ENCODE data around the gene NCOA1.
"Not testable (repeated sequence)": the region's sequence is repeated elsewhere in the genome, so short reads cannot be mapped to it uniquely, and the experiment has no call there.

NCOA1 gene

GRCh38 chr2:24761866-24762265 is 270.8 kb downstream of the NCOA1 start:
- no peak for DNase-seq

DNA sequence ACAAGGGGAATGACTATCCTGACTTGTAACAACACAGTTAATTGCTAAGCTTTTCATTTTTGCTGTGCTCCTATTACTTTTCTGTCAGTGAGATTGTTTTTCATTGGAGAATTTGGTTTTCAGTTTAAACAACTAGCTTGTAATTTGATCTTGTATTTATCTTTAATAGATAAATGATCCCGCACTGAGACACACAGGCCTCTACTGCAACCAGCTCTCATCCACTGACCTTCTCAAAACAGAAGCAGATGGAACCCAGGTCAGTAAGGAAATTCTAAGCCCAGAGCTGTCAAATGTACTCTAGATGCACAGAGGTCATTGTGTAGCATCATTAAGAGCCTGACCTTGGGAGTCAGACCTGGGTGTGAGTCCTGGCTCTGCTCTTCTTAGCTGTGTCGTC is 271.5 kb downstream of the NCOA1 start:
- DNase-seq: no peak

DNA sequence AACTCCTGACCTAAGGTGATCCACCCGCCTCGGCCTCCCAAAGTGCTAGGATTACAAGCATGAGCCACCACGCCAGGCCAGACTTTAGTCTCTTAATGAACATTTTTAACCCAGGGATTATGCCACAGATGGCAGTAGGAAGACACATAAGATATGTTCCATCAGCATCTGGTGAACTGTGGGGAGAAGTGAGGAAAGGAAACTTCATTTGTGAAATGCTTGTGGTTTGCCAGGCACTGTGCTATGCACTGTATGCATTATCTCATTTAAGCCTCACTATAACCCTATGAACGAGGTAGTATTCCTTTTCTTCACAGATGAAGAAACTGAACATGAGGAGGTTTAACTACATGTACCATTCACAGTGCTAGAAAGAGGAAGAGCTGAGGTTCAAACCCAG is 272.8 kb downstream of the NCOA1 start:
- no peak for DNase-seq

DNA sequence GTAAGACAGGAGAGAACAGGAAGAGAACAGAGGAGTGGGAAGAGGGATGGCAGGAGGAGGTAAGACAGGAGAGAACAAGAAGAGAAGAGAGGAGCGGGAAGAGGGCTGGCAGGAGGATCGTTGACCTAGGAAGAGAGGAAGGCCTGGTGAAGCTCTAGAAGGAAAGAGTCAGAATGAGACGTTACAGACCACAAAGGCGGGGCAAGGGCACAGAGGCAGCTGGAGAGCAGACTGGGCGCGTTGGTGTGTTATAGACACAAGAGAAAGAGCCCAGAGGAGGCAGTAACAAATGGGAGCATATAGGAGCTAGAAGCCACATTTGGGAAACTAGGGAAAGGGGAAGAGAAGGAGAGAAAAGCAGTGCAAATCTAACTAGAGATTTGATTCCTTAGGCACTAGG is 275.6 kb downstream of the NCOA1 start:
- DNase-seq: no peak

DNA sequence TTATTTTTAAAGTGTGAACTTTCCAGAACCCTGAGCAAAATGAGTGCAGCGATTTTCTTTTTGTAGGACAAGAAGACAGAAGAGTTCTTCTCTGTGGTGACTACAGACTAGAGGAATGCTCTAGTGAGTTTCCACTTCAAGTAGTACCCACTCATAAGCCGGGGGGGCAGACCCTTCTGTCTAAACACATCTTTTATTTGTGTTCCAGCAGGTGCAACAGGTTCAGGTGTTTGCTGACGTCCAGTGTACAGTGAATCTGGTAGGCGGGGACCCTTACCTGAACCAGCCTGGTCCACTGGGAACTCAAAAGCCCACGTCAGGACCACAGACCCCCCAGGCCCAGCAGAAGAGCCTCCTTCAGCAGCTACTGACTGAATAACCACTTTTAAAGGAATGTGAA is 277.0 kb downstream of the NCOA1 start:
- no peak for DNase-seq

GRCh38 chr2:24768601-24769000 is 277.5 kb downstream of the NCOA1 start:
- no peak for DNase-seq

- DNase-seq: no peak
Observed at GRCh38 chr2:24771061-24771460, 280.0 kb downstream of the NCOA1 start.

DNA sequence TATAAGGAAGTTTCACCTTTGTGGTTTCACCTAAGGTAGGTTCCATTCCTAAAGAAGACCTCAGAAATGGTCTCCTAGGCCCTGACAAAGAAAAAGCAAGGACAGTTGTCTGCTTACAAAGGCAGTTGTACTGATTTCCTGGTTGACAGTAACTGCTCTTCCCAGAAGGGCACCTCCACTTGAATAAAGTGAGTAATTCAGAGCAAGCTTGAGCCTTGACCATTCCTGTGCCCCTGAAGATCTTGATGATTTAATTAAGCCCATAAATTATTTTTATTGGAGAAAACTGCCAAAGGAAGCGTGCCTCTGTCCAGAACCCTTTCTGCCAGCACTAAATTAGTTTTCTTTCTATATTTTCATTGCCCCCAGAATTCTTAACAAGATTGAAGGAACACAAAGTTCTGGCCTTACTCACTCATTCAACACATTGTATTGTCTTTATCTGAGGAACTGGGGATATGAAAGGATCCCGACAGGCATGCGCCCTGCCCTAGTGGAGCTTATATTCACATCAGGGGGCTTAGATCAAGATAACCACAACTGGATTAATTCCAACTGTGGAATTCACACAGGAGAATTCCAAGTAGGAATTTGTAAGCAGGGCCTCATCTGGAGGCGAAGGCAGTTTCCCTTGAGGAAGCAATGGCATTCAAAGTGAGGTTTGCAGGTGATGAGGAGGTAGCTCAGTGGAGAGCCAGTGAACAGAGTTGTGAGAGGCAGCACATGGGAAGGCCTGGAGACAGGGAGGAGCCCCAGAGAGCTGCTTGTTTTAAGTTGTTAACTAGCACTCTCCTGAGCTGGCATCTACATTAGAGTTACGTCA is 280.9 kb downstream of the NCOA1 start:
- DNase-seq: no peak

- no peak for DNase-seq
Observed at GRCh38 chr2:24774373-24774772, 283.3 kb downstream of the NCOA1 start.

DNA sequence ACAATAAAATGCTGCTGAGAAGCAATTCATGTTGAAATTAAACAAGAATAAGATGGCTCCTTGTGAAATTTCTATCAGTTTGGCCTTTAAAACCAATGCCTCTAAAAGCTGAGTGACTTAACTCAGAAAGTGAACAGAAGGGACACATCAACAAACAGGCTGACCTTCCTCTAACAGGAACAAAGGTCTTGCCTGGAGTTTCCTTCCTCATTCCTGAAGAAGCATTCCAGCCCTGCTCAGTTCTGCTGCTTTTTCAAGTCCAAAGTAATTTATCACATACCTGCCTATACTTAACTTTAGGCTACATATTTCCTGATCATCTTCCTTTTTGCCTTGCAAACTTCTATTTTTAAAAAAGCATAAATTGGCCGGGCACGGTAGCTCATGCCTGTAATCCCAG is 288.1 kb downstream of the NCOA1 start:
- DNase-seq: no peak

DNA sequence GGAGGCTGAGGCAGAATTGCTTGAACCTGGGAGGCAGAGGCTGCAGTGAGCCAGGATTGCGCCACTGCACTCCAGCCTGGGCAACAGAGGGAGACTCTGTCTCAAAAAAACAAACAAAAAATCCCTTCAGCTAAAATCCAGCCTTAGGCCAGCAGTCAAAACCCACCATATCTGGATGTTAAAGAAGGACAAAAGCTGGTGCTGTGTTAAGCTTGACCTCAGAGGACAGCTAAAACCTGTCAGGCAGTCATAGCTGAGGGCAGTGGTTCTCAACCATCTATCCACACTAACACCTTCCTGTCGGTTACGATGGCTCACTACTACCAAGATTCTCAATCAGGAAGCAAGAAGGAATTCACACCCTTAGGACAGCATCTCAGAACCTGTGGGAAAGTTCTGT is 292.6 kb downstream of the NCOA1 start:
- DNase-seq: no peak

DNA sequence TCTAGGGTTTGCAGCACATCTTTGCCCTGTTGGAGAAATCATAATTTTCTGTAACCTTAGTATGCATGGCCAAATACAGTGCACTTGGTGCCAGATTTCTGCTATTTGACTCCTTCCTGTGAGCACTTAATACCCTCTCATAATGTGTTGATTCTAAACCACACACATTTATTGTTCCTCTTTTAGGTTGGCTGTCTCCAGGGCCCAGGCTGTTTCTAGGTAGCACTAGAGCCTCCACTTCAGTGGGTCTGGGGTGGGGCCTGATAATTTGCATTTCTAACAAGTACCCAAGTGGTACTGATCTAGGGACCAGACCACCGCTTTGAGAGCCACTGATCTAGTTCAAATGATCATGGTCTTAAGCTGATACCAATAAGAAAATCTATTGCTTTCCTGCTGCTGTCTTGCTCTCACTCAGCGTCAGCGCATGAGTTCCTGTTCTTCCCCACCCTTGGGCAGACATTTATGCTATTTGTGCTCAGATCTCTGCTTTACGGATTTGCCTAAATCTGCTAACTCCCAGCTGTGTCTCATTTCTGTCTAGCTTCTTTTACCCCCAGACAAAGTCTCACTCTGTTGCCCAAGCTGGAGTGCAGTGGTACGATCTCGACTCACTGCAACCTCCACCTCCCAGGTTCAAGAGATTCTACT is 294.7 kb downstream of the NCOA1 start:
- DNase-seq: no peak

DNA sequence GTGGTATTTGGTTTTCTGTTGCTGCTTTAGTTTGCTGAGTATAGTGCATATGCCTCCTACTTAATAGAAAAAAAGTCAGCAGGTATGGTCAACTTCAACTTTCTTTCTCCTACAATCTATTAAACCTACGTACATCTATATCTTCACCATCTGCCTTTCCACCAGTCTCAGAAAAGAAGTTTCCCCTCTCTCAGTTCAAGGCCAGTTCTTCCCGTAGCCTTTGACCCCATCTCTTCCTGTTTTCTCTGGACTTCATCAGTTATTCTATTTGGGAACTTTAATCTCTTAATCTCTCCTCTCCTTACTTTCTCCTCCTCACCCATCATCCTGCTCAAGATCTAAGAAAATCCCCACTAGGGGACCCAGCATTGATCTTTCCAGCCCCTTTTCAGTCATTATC is 296.5 kb downstream of the NCOA1 start:
- DNase-seq: no peak

DNA sequence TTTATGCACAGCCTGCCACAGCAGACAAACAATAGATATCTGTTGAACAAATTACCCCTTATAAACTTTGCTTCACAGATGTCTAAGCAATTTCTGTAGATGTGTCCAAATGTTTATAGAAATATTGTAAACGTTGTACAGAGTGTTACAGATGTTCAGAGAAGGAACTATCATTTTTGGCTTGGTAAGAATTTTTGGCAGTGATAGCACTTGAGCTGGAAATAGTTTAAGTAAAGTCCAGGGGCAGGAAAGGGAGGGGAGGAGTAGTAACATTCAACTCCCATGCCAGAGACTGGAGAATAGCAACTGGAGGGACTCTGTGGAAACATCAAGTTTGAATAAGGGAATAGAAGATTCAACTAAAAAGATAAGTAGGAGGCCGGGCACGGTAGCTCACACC is 297.8 kb downstream of the NCOA1 start:
- DNase-seq: no peak

DNA sequence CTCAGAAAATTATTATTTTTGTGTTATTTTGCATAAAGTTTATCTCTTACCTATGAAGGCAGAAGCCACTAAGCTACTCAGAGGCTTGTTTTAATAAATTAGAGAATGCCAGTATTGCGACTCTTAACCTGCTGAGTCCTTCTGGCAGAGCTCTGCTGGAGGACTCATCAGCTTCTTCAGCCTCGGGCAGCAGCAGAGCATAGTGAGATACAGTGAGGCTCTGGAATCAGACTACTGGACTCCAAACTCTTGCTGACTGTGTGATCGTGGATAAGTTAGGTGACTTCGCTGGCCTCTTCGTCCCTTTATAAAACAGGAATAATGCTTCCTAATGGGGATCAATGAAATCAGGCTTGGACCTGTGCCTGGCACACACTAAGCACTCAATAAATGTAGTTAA is 300.4 kb downstream of the NCOA1 start:
- no peak for DNase-seq

DNA sequence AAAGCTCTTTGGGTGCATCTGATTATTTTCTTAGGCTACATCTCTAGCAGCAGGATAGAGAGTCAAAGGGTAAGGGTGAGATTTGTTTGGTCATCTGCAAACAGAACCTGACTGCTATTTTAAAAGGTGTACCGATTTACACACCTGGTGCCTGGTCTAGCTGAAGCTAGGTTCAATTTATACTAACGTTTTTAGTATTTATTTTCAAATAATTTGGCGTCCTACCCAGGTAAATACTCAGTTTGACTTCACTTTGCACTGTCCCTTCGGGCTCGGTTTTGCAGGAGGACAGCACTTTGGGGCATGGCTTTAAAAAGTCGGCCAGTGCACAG is 301.5 kb downstream of the NCOA1 start:
- no peak for DNase-seq

DNA sequence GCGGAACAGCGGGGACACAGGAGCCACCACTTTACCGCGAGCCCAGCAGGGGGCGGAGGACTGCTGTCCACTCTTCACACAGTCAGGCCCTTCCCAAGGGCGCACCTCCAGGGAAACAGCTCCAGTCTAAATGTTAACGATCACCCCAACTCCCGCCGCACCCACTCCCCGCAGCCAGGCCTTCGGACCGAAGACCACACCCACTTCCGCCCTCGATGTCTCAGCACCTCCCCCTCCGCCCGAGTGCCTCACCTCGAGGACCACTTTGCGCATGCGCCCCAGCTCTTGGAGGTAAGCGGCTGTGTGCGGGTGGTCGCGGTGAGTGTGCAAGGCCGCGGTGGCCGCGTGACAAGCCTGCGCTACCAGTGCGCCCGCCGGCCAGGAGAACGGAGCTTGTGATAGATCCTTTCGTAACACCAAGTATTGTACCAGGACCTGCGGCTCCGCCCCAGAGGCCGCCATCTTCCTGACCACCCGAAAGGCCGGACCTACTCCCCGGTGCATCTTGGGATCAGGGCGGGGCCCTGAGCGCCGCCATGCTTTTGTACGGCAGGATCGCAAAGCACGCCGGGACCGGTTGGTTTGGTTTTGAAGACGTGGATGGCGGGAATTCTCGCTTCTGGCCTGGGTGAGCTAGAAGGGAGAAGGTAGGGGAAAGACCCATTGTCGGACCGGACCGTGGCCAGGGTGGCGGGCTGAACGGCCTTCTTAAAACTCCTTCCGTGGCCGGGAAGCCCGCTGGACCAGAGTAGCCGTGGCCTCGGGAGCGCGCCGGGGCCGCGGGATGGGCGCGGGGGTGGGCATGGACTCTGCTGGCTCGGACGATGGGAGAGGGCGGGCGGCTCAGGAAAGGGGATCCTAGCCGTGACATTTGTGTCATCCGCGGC is 302.1 kb downstream of the NCOA1 start, which contains the start of the genes CENPO and PTRHD1:
TSS of gene CENPO (plus strand) at position 552 of the 887 bp plus-strand sequence. CDS start 495 bp downstream, outside the sequence.
TSS of gene PTRHD1 (minus strand) at position 518 of the 887 bp plus-strand sequence. CDS start at position 504, 14 bp downstream.
- peak; percentile 92 for DNase-seq

DNA sequence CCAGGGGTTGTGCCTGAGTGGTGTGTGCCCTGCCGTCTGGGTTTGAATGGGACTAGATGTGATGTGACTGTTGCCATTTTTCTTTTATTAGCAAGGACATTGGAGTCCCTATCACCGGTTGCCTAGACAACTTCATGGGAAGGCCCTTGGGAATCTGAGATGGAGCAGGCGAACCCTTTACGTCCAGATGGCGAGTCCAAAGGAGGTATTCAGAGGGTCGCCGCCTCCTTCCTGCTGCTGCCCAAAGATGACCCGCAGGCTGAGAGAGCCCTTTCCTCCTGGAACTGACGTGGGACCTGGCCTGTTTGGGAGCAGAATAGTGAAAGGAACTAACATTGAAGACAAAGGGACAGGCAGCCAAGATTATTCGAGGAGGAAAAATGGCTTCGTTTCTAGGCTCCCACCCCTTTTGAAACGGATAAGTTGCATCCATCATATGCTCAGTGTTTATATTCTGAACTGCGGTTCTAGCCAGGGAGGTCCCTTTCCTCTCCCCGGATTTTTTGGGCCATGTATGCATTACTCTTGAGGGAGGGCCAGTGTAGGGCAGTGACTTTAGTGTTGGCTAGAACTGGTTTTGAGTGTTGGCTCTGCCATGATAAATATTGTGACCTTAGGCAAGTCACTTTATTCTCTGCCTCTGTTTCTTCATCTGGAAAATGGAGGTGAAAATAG is 302.8 kb downstream of the NCOA1 start:
- DNase-seq: no peak

GRCh38 chr2:24797644-24798043 is 306.6 kb downstream of the NCOA1 start:
- DNase-seq: no peak

DNA sequence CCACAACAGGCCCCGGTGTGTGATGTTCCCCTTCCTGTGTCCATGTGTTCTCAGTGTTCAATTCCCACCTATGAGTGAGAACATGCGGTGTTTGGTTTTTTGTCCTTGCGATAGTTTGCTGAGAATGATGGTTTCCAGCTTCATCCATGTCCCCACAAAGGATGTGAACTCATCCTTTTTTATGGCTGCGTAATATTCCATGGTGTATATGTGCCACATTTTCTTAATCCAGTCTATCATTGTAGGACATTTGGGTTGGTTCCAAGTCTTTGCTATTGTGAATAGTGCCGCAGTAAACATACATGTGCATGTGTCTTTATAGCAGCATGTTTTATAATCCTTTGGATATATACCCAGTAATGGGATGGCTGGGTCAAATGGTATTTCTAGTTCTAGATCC is 309.4 kb downstream of the NCOA1 start:
- not testable (repeated sequence) for DNase-seq

GRCh38 chr2:24805811-24806660 is 315.0 kb downstream of the NCOA1 start:
- DNase-seq: not testable (repeated sequence)

- no peak for DNase-seq
Observed at GRCh38 chr2:24806661-24807036, 315.6 kb downstream of the NCOA1 start.

Data from activated CD4-positive, alpha-beta T cell treated with anti-CD3 and anti-CD28 coated beads, Interleukin-2, amount 50 U/mL, for 1 hour (primary cell).